Activated CD4-positive, alpha-beta T cell treated with anti-CD3 and anti-CD28 coated beads, Interleukin-10, Interleukin-2, amounts not matched to agents 100 ng/mL and 50 ng/mL, durations not matched to agents 16 hours and 8 hours (primary cell): Measurements from ENCODE around the gene ACR.

ENCODE experiments used
- DNase-seq: peaks from one replicate; pipeline ENCODE4 v3.0.0-alpha.2; 2020

The ACR gene

DNA sequence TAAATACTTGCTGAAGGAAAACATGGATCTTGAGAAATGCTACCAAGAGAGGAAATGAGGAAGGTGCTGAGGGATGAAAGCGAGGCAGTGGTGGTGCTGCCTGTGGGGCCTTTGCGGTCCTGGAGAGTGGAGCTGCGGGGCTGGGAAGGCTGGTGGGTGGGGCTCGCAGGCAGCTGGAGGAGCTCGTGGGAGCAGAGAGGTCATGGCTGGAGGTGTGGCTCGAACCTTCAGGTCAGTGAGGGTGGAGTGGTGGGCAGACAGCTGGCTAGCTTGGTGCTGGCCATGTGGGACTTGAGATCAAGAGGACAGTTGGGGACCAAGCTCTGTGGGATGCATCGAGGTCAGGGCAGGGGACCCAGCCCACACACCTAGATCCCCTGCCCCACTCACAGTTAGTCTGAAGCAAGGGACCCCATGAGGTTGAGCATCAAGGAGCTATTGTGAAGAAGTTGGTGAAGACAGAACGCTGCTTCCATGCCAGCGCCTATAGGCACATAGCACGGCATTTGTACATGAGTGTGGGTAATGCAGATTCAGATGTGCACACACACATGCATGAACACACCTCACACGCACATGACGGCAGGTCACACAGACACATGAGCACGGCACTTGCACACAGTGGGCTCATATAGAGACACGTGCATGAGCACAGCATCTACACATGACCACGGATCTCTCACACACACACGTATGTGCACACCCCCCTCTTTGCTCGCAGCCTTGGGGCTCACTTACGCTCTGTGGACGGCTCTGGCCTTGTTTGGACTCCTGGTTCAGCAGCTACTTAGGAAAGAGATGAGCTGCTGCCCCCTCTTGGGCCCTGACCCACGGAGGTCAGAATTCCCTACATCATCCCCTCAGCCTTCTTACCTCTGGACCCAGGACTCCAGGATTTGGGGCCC is 34.9 kb upstream of the ACR start:
- no peak for DNase-seq

DNA sequence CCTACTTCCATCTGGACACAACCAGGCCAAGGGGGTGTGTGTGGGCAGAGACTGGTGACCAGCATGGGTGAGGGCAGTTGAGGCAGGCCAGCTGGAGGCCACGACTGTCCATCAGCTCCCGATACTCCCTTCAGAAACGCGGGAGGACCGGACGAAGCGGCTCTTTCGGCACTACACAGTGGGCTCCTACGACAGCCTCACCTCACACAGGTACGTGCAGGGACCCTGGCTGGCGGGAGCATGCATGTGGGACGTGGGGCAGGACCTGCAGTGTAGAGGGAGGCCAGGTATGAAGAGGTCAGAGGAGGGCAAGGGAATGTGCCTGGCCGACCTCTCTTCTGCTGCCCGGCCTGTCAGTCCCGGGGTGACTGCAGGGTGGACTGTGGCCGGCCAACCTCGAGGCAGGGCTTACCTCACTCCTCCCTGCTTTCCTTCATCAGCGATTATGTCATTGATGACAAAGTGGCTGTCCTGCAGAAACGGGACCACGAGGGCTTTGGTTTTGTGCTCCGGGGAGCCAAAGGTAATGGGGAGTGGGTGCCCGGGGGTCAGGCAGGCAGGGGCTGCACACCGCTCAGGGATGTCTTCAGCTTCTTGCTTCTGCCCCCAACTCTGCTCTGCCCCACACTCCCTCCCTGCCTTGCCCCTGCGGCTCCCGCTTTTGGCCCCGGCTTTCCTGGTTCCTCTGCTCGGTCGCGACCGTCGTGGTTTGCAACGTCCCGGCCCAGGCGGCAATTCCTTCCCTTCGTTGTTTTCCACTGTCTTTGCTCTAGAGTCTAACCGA is 34.1 kb upstream of the ACR start:
- no peak for DNase-seq

DNA sequence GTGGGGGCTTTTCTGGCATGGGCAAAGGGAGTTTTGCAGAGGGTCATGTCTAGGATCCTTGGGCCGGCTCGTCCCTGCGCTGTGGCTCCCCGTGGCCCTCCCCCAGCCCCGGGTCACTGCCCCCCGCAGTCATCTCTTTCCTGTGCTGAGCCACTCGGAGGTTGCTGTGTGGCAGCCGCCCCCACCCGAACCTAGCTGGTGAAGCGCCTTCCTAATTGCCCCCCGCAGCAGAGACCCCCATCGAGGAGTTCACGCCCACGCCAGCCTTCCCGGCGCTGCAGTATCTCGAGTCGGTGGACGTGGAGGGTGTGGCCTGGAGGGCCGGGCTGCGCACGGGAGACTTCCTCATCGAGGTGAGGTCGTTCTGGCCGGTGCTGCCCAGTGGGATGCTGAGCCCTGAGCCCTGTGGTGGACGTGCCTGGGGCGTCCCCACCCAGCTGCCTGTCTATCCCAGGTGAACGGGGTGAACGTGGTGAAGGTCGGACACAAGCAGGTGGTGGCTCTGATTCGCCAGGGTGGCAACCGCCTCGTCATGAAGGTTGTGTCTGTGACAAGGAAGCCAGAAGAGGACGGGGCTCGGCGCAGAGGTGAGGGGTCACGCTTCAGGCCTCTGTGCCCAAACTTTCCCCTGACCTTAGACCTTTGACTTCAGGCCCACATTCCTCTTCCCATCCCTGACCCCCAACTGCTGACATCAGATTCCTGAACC is 33.3 kb upstream of the ACR start:
- DNase-seq: no peak

DNA sequence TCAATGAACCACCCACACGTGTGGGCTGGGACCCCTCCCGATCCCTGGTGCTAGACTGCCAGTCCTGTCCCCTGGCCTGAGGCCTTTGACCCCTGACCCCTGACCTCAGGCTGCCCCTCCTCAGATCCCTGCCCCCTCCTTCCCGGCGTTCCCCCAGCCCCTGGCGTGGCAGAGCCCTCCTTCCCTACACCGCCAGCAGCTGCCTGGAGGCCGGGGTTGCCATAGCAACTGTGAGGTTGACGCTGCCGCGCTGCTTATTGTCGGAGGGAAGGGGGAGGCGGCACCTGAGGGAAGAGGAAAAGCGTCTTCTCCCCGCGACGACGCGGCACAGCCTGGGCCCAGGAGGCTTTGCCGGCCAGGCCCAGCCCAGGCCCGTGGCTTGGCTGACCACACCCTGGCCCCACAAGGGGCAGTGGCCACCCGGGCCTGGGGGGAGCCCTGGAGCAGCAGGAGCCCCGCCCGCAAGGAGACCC is 32.7 kb upstream of the ACR start:
- DNase-seq: no peak

DNA sequence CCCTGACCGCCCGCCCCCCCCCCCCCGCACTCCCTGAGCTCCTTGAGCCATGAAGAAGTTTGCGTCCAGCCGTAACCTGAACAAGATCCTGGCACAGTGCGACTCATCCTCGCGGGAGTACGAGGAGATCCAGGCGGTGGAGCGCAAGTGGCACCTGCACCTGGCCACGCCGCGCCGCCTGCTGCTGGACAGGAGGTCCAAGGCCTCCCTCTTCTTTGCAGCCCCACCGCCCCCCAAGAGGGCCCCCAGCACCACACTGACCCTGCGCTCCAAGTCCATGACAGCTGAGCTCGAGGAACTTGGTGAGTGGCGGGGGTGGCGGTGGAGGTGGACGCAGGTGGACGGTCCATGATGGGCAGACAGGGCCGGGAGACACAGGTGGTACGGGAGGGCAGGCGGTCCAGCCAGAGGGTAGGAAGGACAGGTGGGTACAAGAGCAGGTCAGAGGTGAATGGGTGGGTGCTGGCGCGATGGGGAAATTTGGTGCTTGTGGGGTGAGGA is 32.1 kb upstream of the ACR start:
- no peak for DNase-seq

DNA sequence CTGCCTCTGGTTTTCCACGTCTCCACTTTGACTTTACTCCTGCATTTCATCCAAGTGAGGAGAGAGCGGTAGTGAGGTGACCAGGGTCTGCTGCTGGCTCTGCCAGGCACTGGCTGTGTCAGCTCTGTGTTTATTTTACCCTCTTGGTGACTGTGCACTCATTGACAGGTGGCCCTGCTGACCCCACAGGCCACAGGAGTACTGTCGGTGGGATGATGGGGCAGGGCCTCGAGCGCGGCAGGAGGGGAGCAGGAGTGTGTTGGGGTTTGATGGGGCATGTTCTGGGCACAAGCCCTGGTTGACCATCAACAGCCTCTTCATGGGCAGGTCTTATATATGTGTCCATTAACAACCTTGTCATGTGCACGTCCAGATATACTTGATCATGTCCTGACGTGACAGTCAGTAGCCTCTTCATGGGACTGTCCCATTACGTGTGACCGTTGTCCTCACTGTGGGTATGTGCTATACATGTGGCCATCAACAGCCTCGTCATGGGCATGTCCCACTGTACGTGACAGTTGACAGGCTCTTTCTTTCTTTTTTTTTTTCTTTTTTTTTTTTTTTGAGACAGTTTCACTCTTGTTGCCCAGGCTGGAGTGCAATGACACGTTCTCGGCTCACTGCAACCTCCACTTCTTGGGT is 31.4 kb upstream of the ACR start:
- DNase-seq: no peak

DNA sequence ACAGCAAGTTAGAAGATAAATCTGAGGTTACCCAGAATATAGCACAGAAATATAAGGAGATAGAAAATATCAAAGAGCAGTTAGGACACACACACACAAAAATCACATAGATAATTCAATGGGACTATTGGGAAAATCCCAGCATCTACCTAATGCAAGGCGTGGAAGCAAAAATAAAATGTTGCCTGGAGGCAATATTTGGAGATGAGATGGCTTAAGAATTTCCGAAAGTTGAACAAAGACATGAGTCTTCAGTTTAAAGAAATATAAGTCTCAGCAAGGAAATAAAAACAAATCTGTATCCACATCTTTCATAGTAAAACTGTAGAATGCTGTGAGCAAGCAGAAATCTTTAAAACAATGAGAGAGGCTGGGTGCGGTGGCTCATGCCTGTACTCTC is 29.5 kb upstream of the ACR start:
- DNase-seq: no peak

DNA sequence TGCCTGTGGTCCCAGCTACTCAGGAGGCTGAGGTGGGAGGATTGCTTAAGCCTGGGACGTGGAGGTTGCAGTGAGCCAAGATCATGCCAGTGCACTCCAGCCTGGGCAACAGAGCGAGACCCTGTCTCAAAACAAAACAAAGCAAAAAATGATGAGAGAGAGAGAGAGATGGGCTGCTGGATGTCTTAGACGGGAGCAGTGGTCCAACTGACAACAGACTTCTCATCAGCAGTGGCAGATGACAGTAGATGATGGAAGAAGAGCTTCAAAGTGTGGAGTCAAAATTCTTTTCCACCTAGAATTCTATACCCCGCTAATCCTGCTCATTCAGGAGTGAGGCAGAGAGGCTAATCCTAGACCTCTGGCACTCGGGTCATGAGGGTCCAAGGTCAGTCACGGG is 29.0 kb upstream of the ACR start:
- DNase-seq: no peak

DNA sequence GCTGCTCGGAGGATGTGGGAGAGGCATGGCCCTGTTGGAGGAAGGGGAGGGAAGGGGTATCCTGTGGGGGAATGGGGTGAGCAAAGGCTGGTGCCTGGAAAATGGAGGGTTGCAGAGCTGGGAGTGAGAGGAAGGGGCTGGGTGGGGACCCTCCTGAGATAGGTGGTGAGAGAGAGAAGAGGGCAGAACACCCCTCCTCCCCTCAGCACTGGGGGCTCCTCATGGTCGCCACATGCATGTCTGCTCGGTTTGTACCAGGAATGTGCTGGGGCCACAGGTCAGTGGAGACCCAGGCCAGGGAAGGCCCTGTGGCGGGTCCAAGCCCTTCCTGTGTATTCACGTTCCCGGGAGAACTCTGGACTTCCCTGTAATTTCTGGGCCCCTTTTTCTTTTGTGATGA is 27.8 kb upstream of the ACR start:
- DNase-seq: no peak

DNA sequence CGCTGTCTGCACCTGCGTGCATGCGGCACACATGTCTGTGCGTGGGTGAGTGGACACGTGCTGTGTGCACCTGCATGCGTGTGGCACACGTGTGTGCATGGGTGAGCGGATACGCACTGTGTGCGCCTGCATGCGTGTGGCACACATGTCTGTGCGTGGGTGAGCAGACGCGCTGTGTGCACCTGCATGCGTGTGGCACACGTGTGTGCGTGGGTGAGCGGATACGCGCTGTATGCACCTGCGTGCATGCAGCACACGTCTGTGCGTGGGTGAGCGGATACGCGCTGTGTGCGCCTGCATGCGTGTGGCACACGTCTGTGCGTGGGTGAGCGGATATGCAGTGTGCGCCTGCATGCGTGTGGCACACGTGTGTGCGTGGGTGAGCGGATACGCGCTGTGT is 27.1 kb upstream of the ACR start:
- no peak for DNase-seq

DNA sequence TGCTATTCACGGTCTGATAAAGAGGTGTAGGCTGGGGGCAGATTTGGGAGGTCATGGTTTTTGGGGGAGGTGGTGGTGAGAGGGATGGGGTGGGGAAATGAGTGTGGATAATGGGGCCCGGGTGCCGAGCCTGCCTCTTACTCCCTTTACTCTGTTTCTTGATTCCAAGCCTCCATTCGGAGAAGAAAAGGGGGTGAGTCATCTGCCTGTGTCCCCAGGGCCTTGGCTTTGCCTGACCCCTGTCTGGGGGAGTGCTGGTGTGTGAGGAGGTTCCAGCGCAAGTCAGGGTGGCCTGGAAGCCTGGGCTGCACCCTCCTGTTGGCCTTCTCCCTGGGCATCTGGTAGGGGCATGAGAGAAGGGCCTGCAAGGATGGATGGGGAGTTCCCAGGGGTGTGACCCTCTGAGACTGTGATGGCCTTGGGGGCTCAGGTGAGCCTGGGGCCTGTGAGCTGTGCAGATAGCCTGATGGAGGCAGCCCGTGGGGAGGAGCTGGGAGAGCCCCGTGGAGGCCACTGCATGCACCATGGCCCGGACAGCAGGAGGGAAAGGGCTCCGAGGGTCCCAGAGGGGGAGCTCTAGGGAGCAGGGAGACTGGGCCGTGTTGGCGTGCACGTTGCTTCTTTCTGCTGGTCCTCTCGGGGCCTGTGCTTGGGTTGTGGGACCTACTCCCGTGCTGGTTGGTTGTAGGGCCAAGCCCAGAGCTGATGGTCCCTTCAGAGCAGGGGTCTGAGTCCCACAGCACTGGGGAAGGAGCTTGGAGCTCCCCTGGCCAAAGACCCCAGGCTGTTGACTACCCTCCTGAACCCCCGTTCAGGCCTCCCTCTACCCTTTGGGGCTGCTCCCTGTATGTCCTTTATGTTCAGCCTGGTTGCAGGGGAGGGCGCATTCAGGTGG is 26.3 kb upstream of the ACR start:
- DNase-seq: no peak

DNA sequence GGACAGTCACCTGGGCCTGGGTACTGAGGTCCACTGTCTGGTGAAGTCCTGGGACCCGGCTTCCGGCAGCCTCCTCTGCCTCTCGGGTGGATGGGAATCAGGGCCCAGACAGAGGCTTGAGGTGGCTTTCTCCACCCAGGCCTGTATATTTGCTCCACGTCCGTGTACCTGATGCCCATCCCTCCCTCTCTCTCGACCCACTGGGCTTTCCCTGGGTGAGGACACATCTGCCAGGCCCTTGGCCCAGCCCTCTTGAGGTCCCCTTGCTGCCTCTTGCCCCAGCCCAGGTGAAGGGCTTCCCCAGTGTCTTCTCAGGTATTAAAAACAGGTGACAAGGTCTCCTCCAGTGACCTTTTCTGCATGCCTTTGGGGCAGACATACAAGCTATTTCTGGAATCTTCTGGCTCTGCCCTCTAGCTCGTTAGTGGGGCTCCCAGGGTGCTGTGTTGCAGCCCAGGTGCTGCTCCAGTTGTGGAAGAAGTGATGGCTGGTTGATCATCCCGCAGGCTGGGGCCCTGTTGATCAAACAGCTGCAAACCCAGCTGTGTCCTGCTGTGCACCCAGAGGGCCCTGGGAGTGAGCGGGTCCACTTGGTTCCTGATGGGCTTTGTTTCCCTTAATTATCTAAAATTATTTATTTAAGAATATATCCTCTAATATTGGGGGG is 25.5 kb upstream of the ACR start:
- DNase-seq: no peak

DNA sequence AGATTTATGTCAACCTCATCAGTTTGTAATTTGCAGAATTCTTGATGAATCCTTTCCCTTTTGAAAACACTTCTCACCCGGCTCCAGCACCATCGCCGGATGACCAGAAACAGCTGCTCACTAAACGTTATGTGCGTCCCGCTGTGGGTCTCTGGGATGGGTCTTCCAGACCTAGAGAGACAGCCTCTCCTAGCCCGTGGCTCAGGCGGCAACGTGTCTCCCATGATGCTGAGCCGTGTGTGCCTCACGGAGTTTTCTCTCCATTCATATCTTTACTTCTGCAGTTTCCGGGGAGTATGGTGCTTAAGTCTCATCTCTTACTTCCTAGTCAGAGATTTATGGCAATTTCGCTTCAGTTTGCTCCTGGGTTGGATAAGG is 25.0 kb upstream of the ACR start:
- DNase-seq: no peak

DNA sequence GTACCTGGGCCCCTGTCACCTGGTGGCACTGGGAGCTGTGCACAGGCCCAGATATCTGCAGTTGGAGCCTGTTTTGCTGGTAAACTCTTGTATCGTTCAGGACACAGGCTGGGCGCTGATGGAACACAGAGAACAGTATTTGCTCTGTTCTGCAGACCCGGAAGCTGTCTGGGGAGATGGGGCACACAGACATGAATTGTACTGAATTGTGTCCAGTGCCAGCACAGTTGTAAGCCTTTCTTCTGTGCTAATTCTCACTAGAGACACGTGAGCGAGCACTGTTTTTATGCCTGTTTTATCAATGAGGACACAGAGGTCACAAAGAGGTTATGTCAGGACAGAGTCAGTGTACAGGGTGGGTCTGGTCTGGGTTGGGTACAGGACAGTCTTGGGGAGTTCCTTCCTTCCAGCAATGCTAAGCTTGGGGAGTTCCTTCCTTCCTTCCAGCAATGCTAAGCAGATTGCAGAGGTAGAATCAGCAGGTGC is 24.4 kb upstream of the ACR start:
- no peak for DNase-seq

DNA sequence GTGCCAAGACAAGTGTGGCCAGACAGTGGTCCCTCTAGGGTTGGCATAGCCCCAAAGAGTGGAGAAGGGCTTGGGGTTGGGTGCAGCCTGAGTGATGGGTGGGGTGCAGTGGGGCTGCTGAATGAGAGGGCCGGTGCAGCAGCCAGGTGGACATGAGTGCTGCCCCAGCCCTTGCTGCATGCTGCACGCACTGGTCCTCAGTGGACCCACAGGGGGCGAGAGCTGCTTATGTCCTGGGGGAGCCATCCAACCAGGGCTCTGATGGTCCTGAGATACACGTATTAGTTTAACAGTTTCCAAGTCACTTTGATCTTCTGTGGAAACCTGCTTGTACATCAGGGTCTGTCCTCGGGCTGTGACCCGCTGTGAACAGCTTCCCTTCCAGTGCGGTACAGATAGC is 23.9 kb upstream of the ACR start:
- DNase-seq: no peak

DNA sequence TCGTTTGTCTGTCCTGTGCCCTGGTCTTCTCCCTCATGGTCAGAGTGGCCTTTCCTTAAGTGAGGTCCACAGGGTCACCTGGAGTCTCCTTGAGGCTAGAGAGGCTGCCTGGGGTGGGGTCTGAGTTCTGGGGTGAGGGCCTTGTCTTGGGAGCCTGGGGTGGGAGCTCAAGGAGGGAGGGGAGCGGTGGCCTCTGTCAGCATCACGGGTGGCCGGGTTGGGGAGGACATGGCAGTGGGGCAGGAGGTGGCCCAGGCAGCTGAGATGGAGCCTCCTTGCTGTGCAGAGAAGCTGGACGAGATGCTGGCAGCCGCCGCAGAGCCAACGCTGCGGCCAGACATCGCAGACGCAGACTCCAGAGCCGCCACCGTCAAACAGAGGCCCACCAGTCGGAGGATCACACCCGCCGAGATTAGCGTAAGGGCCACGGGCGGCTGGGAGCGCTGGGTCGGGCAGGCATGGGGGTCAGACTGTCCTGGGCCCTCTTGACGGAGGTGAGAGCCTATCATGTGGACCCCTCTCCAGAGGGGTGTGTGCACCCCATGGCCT is 23.3 kb upstream of the ACR start:
- no peak for DNase-seq

DNA sequence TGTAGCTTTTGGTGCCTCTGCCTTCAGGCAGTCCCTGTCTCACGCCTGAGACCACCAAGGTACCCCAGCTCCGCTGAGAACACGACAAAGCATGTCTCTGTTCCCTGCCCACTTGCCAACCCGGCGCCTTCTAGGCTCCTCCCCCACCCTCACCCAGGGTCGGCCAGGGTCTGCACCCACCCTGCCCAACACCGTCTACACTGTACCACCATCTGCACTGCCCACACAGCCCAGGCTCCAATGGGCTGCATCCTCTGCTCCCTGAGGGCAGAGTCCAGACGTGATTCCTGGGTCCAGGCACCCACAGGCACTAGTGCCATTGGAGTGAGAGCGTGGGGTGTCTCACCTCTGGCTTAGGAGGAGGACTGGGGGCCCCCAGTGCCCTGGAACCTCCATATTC is 22.8 kb upstream of the ACR start:
- DNase-seq: no peak

DNA sequence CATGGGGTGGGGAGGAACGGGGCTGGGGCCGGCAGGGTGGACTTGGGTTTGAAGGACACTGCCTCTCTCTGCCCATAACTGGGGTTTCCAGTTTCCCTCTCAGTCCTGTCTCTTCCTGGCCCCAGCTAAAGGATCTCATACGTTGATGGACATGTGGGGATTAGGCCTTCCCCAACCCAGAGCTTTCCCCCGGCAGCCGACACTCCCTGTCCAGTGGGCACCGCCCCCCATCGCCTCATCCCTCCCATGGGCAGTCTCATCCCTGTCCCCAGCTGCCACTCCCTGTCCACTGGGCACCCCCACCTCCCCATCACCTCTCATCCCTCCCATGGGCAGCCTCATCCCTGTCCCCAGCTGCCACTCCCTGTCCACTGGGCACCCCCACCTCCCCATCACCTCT is 22.2 kb upstream of the ACR start:
- DNase-seq: no peak

DNA sequence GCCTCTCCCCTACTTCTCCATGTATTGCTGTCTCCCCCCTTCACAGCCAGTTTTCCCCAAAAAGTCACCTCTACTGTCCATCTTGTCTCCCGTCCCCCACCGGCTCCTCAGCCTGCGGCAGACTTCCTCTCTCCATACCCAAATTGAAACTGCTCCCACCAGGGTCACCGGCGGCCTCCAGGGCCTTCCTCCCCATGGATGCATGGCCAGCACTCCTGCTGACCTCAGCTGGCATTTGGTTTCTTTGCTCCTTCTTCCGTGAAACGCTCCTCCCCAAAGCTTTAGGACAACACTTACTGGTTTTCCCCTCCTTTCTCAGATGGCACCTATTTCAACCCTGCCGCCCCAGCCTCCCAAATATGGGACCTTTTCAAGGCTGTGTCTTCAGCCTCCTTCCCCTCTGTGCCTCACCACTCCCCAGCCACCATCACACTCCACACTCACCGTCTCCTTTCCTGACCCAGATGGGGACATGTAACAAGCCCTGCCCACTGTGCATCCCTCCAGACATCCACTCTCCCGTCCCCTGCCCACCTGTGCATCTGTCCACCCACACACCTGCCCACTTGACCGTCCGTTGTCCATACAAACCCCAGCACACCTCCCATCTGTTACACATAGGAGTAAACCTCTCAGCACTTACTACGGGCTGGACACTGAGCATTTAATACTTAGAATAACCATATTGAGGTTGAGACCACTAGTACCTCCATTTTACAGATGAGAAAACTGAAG is 21.5 kb upstream of the ACR start:
- DNase-seq: no peak
